ENCODE data around the gene MLPH.

Gene MLPH

GRCh38 chr2:237483018-237483731 is 3.9 kb upstream of the MLPH start:
- Histone ChIP-seq H3K4me3 (ENCODE audit: low read length) (no peak overlapping the region), H3K27me3 (ENCODE audit: control insufficient read depth, insufficient read depth, low read length) (no peaks in the 10 kb centered on the region), H3K4me1 (ENCODE audit: control insufficient read depth, insufficient read depth, low read length) (peaks cover 41% of the 10 kb centered on the region), H3K36me3 (ENCODE audit: insufficient read depth, low read length) (peaks cover 10% of the 10 kb centered on the region), H3K4me2 (ENCODE audit: low read length) (peak overlapping the region; percentile 42), H3K9ac (ENCODE audit: low read depth, low read length) (peak overlapping the region; percentile 47), H3K9me3 (replicated peaks; ENCODE audit: low read length) (no peaks in the 10 kb centered on the region)

GRCh38 chr2:237485304-237485703 is 1.7 kb upstream of the MLPH start:
- peak overlapping the region; percentile 98 for H3K9ac ChIP-seq (ENCODE audit: low read depth, low read length)
- H3K27me3 ChIP-seq (ENCODE audit: control insufficient read depth, insufficient read depth, low read length) = no peaks in the 10 kb centered on the region
- H3K9me3 ChIP-seq (replicated peaks; ENCODE audit: low read length) = no peaks in the 10 kb centered on the region
- peaks cover 27% of the 10 kb centered on the region for H3K36me3 ChIP-seq (ENCODE audit: insufficient read depth, low read length)
- H3K4me1 ChIP-seq (ENCODE audit: control insufficient read depth, insufficient read depth, low read length) = peaks cover 63% of the 10 kb centered on the region
- H3K4me2 ChIP-seq (ENCODE audit: low read length) = peak overlapping the region; percentile 97
- peak overlapping the region; percentile 92 for H3K4me3 ChIP-seq (ENCODE audit: low read length)

GRCh38 chr2:237485844-237486243 is 1.2 kb upstream of the MLPH start:
- H3K9ac ChIP-seq (ENCODE audit: low read depth, low read length) = peak overlapping the region; percentile 98
- no peaks in the 10 kb centered on the region for H3K27me3 ChIP-seq (ENCODE audit: control insufficient read depth, insufficient read depth, low read length)
- H3K36me3 ChIP-seq (ENCODE audit: insufficient read depth, low read length) = peaks cover 32% of the 10 kb centered on the region
- H3K9me3 ChIP-seq (replicated peaks; ENCODE audit: low read length) = no peaks in the 10 kb centered on the region
- peak overlapping the region; percentile 97 for H3K4me2 ChIP-seq (ENCODE audit: low read length)
- peaks cover 67% of the 10 kb centered on the region for H3K4me1 ChIP-seq (ENCODE audit: control insufficient read depth, insufficient read depth, low read length)
- H3K4me3 ChIP-seq (ENCODE audit: low read length) = peak overlapping the region; percentile 92

- H3K4me1 ChIP-seq (ENCODE audit: control insufficient read depth, insufficient read depth, low read length) = peaks cover 67% of the 10 kb centered on the region
- H3K27me3 ChIP-seq (ENCODE audit: control insufficient read depth, insufficient read depth, low read length) = no peaks in the 10 kb centered on the region
- H3K36me3 ChIP-seq (ENCODE audit: insufficient read depth, low read length) = peaks cover 38% of the 10 kb centered on the region
- H3K4me2 ChIP-seq (ENCODE audit: low read length) = peak overlapping the region; percentile 97
- peaks cover 5% of the 10 kb centered on the region for H3K9me3 ChIP-seq (replicated peaks; ENCODE audit: low read length)
- peak overlapping the region; percentile 98 for H3K9ac ChIP-seq (ENCODE audit: low read depth, low read length)
- peak overlapping the region; percentile 92 for H3K4me3 ChIP-seq (ENCODE audit: low read length)
These were observed 675 bp upstream of the MLPH start for GRCh38 chr2:237486334-237486818.

- no peaks in the 10 kb centered on the region for H3K27me3 ChIP-seq (ENCODE audit: control insufficient read depth, insufficient read depth, low read length)
- H3K4me1 ChIP-seq (ENCODE audit: control insufficient read depth, insufficient read depth, low read length) = peaks cover 67% of the 10 kb centered on the region
- H3K9me3 ChIP-seq (replicated peaks; ENCODE audit: low read length) = peaks cover 12% of the 10 kb centered on the region
- H3K4me2 ChIP-seq (ENCODE audit: low read length) = peak overlapping the region; percentile 97
- peak overlapping the region; percentile 98 for H3K9ac ChIP-seq (ENCODE audit: low read depth, low read length)
- H3K36me3 ChIP-seq (ENCODE audit: insufficient read depth, low read length) = peaks cover 47% of the 10 kb centered on the region
- H3K4me3 ChIP-seq (ENCODE audit: low read length) = peak overlapping the region; percentile 92
These were observed 445 bp downstream of the MLPH start for GRCh38 chr2:237487496-237487895.

GRCh38 chr2:237488295-237488694 is 1.2 kb downstream of the MLPH start:
- Histone ChIP-seq H3K4me2 (ENCODE audit: low read length) (peak overlapping the region; percentile 97), H3K27me3 (ENCODE audit: control insufficient read depth, insufficient read depth, low read length) (no peaks in the 10 kb centered on the region), H3K9ac (ENCODE audit: low read depth, low read length) (peak overlapping the region; percentile 98), H3K36me3 (ENCODE audit: insufficient read depth, low read length) (peaks cover 55% of the 10 kb centered on the region), H3K9me3 (replicated peaks; ENCODE audit: low read length) (peaks cover 12% of the 10 kb centered on the region), H3K4me1 (ENCODE audit: control insufficient read depth, insufficient read depth, low read length) (peaks cover 64% of the 10 kb centered on the region), H3K4me3 (ENCODE audit: low read length) (peak overlapping the region; percentile 92)

GRCh38 chr2:237488901-237489860 is 2.1 kb downstream of the MLPH start:
- peaks cover 64% of the 10 kb centered on the region for H3K36me3 ChIP-seq (ENCODE audit: insufficient read depth, low read length)
- H3K9ac ChIP-seq (ENCODE audit: low read depth, low read length) = peak overlapping the region; percentile 98
- H3K9me3 ChIP-seq (replicated peaks; ENCODE audit: low read length) = peaks cover 12% of the 10 kb centered on the region
- H3K27me3 ChIP-seq (ENCODE audit: control insufficient read depth, insufficient read depth, low read length) = no peaks in the 10 kb centered on the region
- H3K4me2 ChIP-seq (ENCODE audit: low read length) = peak overlapping the region; percentile 97
- peak overlapping the region; percentile 92 for H3K4me3 ChIP-seq (ENCODE audit: low read length)
- peaks cover 56% of the 10 kb centered on the region for H3K4me1 ChIP-seq (ENCODE audit: control insufficient read depth, insufficient read depth, low read length)

GRCh38 chr2:237490009-237490711 is 3.1 kb downstream of the MLPH start:
- peaks cover 49% of the 10 kb centered on the region for H3K4me1 ChIP-seq (ENCODE audit: control insufficient read depth, insufficient read depth, low read length)
- no peaks in the 10 kb centered on the region for H3K27me3 ChIP-seq (ENCODE audit: control insufficient read depth, insufficient read depth, low read length)
- H3K36me3 ChIP-seq (ENCODE audit: insufficient read depth, low read length) = peaks cover 74% of the 10 kb centered on the region

GRCh38 chr2:237490795-237491194 is 3.7 kb downstream of the MLPH start:
- Histone ChIP-seq H3K4me2 (ENCODE audit: low read length) (no peak overlapping the region), H3K4me1 (ENCODE audit: control insufficient read depth, insufficient read depth, low read length) (peaks cover 44% of the 10 kb centered on the region), H3K9me3 (replicated peaks; ENCODE audit: low read length) (peaks cover 12% of the 10 kb centered on the region), H3K4me3 (ENCODE audit: low read length) (no peak overlapping the region), H3K36me3 (ENCODE audit: insufficient read depth, low read length) (peaks cover 80% of the 10 kb centered on the region), H3K9ac (ENCODE audit: low read depth, low read length) (no peak overlapping the region), H3K27me3 (ENCODE audit: control insufficient read depth, insufficient read depth, low read length) (no peaks in the 10 kb centered on the region)

More at GRCh38 chr2:237490009-237490711, 3.1 kb downstream of the MLPH start:
- Histone ChIP-seq H3K4me2 (ENCODE audit: low read length) (peak overlapping the region; percentile 97), H3K9ac (ENCODE audit: low read depth, low read length) (peak overlapping the region; percentile 98), H3K9me3 (replicated peaks; ENCODE audit: low read length) (peaks cover 12% of the 10 kb centered on the region), H3K4me3 (ENCODE audit: low read length) (peak overlapping the region; percentile 92)

GRCh38 chr2:237491515-237492118 is 4.6 kb downstream of the MLPH start:
- no peak overlapping the region for H3K4me2 ChIP-seq (ENCODE audit: low read length)
- peaks cover 12% of the 10 kb centered on the region for H3K9me3 ChIP-seq (replicated peaks; ENCODE audit: low read length)
- no peaks in the 10 kb centered on the region for H3K27me3 ChIP-seq (ENCODE audit: control insufficient read depth, insufficient read depth, low read length)
- H3K9ac ChIP-seq (ENCODE audit: low read depth, low read length) = no peak overlapping the region
- H3K4me3 ChIP-seq (ENCODE audit: low read length) = peak overlapping the region; percentile 28
- peaks cover 88% of the 10 kb centered on the region for H3K36me3 ChIP-seq (ENCODE audit: insufficient read depth, low read length)
- H3K4me1 ChIP-seq (ENCODE audit: control insufficient read depth, insufficient read depth, low read length) = peaks cover 48% of the 10 kb centered on the region

Measured in skeletal muscle satellite cell (primary cell).